ENCODE measurements around the gene PTGER1.

GRCh38 chr19:14440049-14440448 lies 35.1 kb downstream of the PTGER1 start:
- TF ChIP-seq POLR2A (IDR thresholded peaks at IDR 0.05) (no peak), EP300 (IDR thresholded peaks at IDR 0.05) (no peak), CTCF (IDR thresholded peaks at IDR 0.05) (no peak)

Measured in gastroesophageal sphincter (tissue), 3 donors.